Muscle of leg (tissue), 11 donors: ENCODE measurements around the gene SPATA21. TPM values are rescaled to one million over a fixed set of nuclear protein-coding genes. Genes with fewer than 3 reads are reported as not detected.

Source experiments
- DNase-seq: peaks from one replicate; pipeline ENCODE4 v3.0.0; 2013
- H3K27ac ChIP-seq: one replicate; pipeline ENCODE4 v1.5.1; 2013; ENCODE audit warnings: mild to moderate bottlenecking, low read length, control low read depth
- H3K27me3 ChIP-seq: one replicate; pipeline ENCODE4 v1.6.1; 2013; ENCODE audit warnings: low read length; ENCODE audit not compliant: control insufficient read depth, insufficient read depth
- H3K36me3 ChIP-seq: one replicate; pipeline ENCODE4 v1.6.1; 2013; ENCODE audit warnings: low read length; ENCODE audit not compliant: control insufficient read depth, insufficient read depth
- H3K4me1 ChIP-seq: one replicate; pipeline ENCODE4 v1.6.1; 2013; ENCODE audit warnings: low read length; ENCODE audit not compliant: control insufficient read depth, insufficient read depth
- H3K4me3 ChIP-seq: one replicate; pipeline ENCODE4 v1.5.1; 2013; ENCODE audit warnings: low read length, control low read depth
- H3K9me3 ChIP-seq: replicated peaks from 2 replicates; pipeline ENCODE4 v1.6.1; 2013; ENCODE audit warnings: low read depth, low read length; ENCODE audit not compliant: control insufficient read depth
- WGBS: methylation state at CpG from one replicate; pipeline ENCODE4 v1.1.5; 2013; ENCODE audit warnings: missing lambda C conversion rate; ENCODE audit not compliant: insufficient coverage; 5-methylcytosine and 5-hydroxymethylcytosine counted together
- polyA plus RNA-seq, 8 donors: library from polyadenylated mRNA; unstranded; fragments of 120-200 nt; gene quantifications; one replicate each; pipeline versions ENCODE4 v1.2.1 to v1.2.3, GENCODE V29; 2013; ENCODE audit warnings: inconsistent platforms in 1 of 8, low replicate concordance in 1 of 8; ENCODE audit not compliant: insufficient read length in 8 of 8, insufficient read depth in 1 of 8
- total RNA-seq: library from RNA; stranded (reverse); fragments of 120-200 nt; gene quantifications from one replicate; pipeline ENCODE4 v1.2.4, GENCODE V29; 2013

Gene SPATA21
- total and polyA plus RNA-seq, 9 donors = 0.04 to 0.24 (median 0.13) TPM; not detected in 2

DNA sequence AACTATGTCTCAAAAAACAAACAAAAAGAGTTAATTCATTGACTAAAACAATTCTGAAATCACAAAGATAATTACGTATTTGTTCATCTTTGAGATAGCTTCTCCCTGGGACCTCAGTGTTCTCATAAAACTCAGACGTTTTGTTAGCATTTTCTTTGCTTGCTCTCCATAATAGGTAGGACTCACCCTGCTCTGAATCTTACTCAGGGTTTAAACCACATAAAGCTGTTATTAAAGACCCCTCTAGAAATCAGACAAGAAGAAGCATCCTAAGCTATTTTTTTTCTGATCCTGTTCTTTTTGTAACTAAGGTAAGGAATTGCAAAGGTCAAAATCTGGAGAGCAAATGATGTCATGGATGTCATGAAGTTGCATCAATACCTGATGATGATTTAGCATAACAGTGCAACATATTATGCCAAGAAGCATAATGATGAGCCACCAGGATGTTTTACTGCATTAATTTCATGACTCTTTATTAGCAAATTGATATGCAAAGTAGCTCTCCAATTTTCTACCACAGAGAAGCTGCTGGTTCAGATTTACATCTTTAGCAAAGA is 87.3 kb downstream of the SPATA21 start:
- peaks cover 5% of the 10 kb centered on the region for H3K36me3 ChIP-seq
- WGBS = 54% methylated on average over 2 of the region's 2 CpGs
- DNase-seq = no peak
- no peaks in the 10 kb centered on the region for H3K27me3 ChIP-seq
- H3K4me1 ChIP-seq = peaks cover 13% of the 10 kb centered on the region
- H3K9me3 ChIP-seq = no peaks in the 10 kb centered on the region
- peak overlapping the region; percentile 93 for H3K27ac ChIP-seq
- no peak overlapping the region for H3K4me3 ChIP-seq

Other genes with a start within 250 kb of the SPATA21 start
- 1.3 TPM for gene ARHGEF19, start 224.8 kb downstream of the SPATA21 start, total RNA-seq
- gene ARHGEF19, start 224.8 kb downstream of the SPATA21 start, polyA plus RNA-seq = 1 to 10 TPM; 2.4 to 9.2 (median 3.1) TPM
- 2.7 TPM for gene CPLANE2, start 200.2 kb downstream of the SPATA21 start, total RNA-seq
- gene CPLANE2, start 200.2 kb downstream of the SPATA21 start, polyA plus RNA-seq = 1 to 10 TPM; 1.7 to 3.4 (median 2.8) TPM
- gene FBXO42, start 84.9 kb downstream of the SPATA21 start, total RNA-seq = 14.8 TPM
- 10 to 100 TPM; 15.0 to 21.0 (median 16.6) TPM for gene FBXO42, start 84.9 kb downstream of the SPATA21 start, polyA plus RNA-seq
- 52.8 TPM for gene SZRD1, start 70.2 kb downstream of the SPATA21 start, total RNA-seq
- gene SZRD1, start 70.2 kb downstream of the SPATA21 start, polyA plus RNA-seq = 100 to 1,000 TPM in 1 of 8 donors, 10 to 100 TPM in 7; 74.1 to 102 (median 92.4) TPM
- gene NECAP2, start 3.3 kb upstream of the SPATA21 start, total RNA-seq = 43.9 TPM
- gene NECAP2, start 3.3 kb upstream of the SPATA21 start, polyA plus RNA-seq = 10 to 100 TPM; 33.7 to 45.5 (median 38.3) TPM
- gene RNU1-1, start 76.9 kb upstream of the SPATA21 start, total RNA-seq = 2,384 TPM
- not detected for gene RNU1-1, start 76.9 kb upstream of the SPATA21 start, polyA plus RNA-seq
- gene NBPF1, start 176.1 kb upstream of the SPATA21 start, total RNA-seq = 104 TPM
- gene NBPF1, start 176.1 kb upstream of the SPATA21 start, polyA plus RNA-seq = 100 to 1,000 TPM in 7 of 8 donors, 10 to 100 TPM in 1; 72.6 to 148 (median 115) TPM
- gene RNU1-3, start 229.5 kb upstream of the SPATA21 start, total RNA-seq = 2,384 TPM
- gene RNU1-3, start 229.5 kb upstream of the SPATA21 start, polyA plus RNA-seq = not detected